IMR-90 (cell line): ENCODE results near the gene MAGI2. TPM values are rescaled to one million over a fixed set of nuclear protein-coding genes. Genes with fewer than 3 reads are reported as not detected.

Experiments
- ATAC-seq: fragments of 200-7000 bp; cut with Tn5 transposase; 2 replicates; pipeline ENCODE4 v1.9.1; 2020; ENCODE audit warnings: low read depth, mild to moderate bottlenecking, moderate library complexity
- BruUV-seq: library from RNA; stranded (reverse); fragments of 400-500 nt; replicated peaks from 2 replicates; lab custom pipeline; 2021; lab: Mats Ljungman, UMichigan
- CTCF ChIA-PET: fragments of 300-600 bp; formaldehyde crosslinking; extraction: SDS; loops from one replicate; lab custom pipeline; 2021; ENCODE audit warnings: antibody characterized with exemption; lab: Yijun Ruan, JAX
- POLR2A ChIA-PET: fragments of 300-600 bp; sonication (Branson Sonifier 250); formaldehyde crosslinking; loops from one replicate; lab custom pipeline; 2022; ENCODE audit warnings: antibody characterized with exemption; ENCODE audit not compliant: unreplicated experiment; lab: Charles Lee
- DNase-seq: peaks from one replicate; pipeline ENCODE4 v3.0.0; 2013
- H2AFZ ChIP-seq: replicated peaks from 2 replicates; pipeline ENCODE3; 2013; ENCODE audit warnings: low read length, mild to moderate bottlenecking; ENCODE audit not compliant: poor library complexity
- H2AK5ac ChIP-seq: 2 replicates; pipeline ENCODE4 v1.6.1; 2013; ENCODE audit warnings: low read depth, low read length, inconsistent platforms
- H2AK9ac ChIP-seq: replicated peaks from 2 replicates; pipeline ENCODE3; 2013; ENCODE audit warnings: mild to moderate bottlenecking, low read depth, low read length, moderate library complexity; ENCODE audit not compliant: poor library complexity
- H2BK120ac ChIP-seq: 2 replicates; pipeline ENCODE4 v1.6.1; 2013; ENCODE audit warnings: low read depth, low read length, inconsistent platforms
- H2BK15ac ChIP-seq: 3 replicates; pipeline ENCODE4 v1.6.1; 2013; ENCODE audit warnings: low read depth, low read length, inconsistent platforms
- H2BK20ac ChIP-seq: 2 replicates; pipeline ENCODE4 v1.6.1; 2013; ENCODE audit warnings: low read depth, mild to moderate bottlenecking, inconsistent platforms, low read length, moderate library complexity
- H2BK5ac ChIP-seq: 2 replicates; pipeline ENCODE4 v1.6.1; 2013; ENCODE audit warnings: mild to moderate bottlenecking, low read depth, low read length, inconsistent platforms; ENCODE audit not compliant: poor library complexity, severe bottlenecking
- H3K14ac ChIP-seq: replicated peaks from 2 replicates; pipeline ENCODE4 v1.6.1; 2013; ENCODE audit warnings: low read depth, low read length, inconsistent platforms
- H3K18ac ChIP-seq: 2 replicates; pipeline ENCODE4 v1.6.1; 2013; ENCODE audit warnings: low read depth, low read length, control low read depth
- H3K23ac ChIP-seq: 2 replicates; pipeline ENCODE4 v1.6.1; 2013; ENCODE audit warnings: low read depth, low read length, inconsistent platforms
- H3K27ac ChIP-seq: 2 replicates; pipeline ENCODE4 v1.5.1; 2013; ENCODE audit warnings: mild to moderate bottlenecking, control low read depth, low read length; ENCODE audit not compliant: insufficient read depth
- H3K27me3 ChIP-seq: 2 replicates; pipeline ENCODE4 v1.6.1; 2013; ENCODE audit warnings: low read length; ENCODE audit not compliant: control insufficient read depth, insufficient read depth
- H3K36me3 ChIP-seq: 2 replicates; pipeline ENCODE4 v1.6.1; 2013; ENCODE audit warnings: low read length, mixed read lengths; ENCODE audit not compliant: control insufficient read depth, insufficient read depth
- H3K4ac ChIP-seq: 2 replicates; pipeline ENCODE4 v1.6.1; 2013; ENCODE audit warnings: low read depth, low read length, inconsistent platforms
- H3K4me1 ChIP-seq: 2 replicates; pipeline ENCODE4 v1.6.1; 2013; ENCODE audit warnings: low read length, mixed read lengths; ENCODE audit not compliant: control insufficient read depth, insufficient read depth
- H3K4me2 ChIP-seq: 2 replicates; pipeline ENCODE4 v1.6.1; 2013; ENCODE audit warnings: low read depth, mild to moderate bottlenecking, control low read depth, low read length, moderate library complexity
- H3K4me3 ChIP-seq: 2 replicates; pipeline ENCODE4 v1.5.1; 2013; ENCODE audit warnings: low read depth, mild to moderate bottlenecking, control low read depth, low read length, moderate library complexity; ENCODE audit not compliant: insufficient read depth
- H3K56ac ChIP-seq: 2 replicates; pipeline ENCODE4 v1.6.1; 2013; ENCODE audit warnings: low read length, inconsistent platforms; ENCODE audit not compliant: insufficient read depth; ENCODE audit errors: extremely low read depth
- H3K79me1 ChIP-seq, 2 experiments: 2 replicates each; pipeline ENCODE4 v1.6.1; 2013; ENCODE audit warnings: low read length in 2 of 2, inconsistent platforms in 1 of 2, low read depth in 1 of 2
- H3K9ac ChIP-seq: 2 replicates; pipeline ENCODE4 v1.6.1; 2013; ENCODE audit warnings: low read depth, low read length, control low read depth
- H3K9me1 ChIP-seq: 2 replicates; pipeline ENCODE4 v1.6.1; 2013; ENCODE audit warnings: low read length, inconsistent platforms; ENCODE audit not compliant: insufficient read depth
- H3K9me3 ChIP-seq: 2 replicates; pipeline ENCODE4 v1.6.1; 2013; ENCODE audit warnings: low read length; ENCODE audit not compliant: control insufficient read depth, insufficient read depth
- H4K20me1 ChIP-seq: 2 replicates; pipeline ENCODE4 v1.6.1; 2013; ENCODE audit warnings: low read length, inconsistent platforms; ENCODE audit not compliant: insufficient read depth
- H4K5ac ChIP-seq: 2 replicates; pipeline ENCODE4 v1.6.1; 2013; ENCODE audit warnings: mild to moderate bottlenecking, low read depth, low read length, control low read depth
- H4K8ac ChIP-seq, 2 experiments: 2 replicates each; pipeline ENCODE4 v1.6.1; 2013; ENCODE audit warnings: low read depth in 2 of 2, low read length in 2 of 2, control low read depth in 1 of 2, inconsistent platforms in 1 of 2
- H4K91ac ChIP-seq: 2 replicates; pipeline ENCODE4 v1.6.1; 2013; ENCODE audit warnings: low read depth, low read length, inconsistent platforms; ENCODE audit not compliant: insufficient read depth
- BHLHE40 ChIP-seq: fragments of 150-350 bp; IDR thresholded peaks from 2 replicates; pipeline ENCODE4 v1.6.1; 2016; ENCODE audit warnings: mild to moderate bottlenecking, low read depth, low read length
- CEBPB ChIP-seq: IDR thresholded peaks from 2 replicates; pipeline ENCODE4 v1.6.1; 2012; ENCODE audit warnings: low read depth, low read length, improper control_type of control experiment
- CHD1 ChIP-seq: IDR thresholded peaks from 2 replicates; pipeline ENCODE4 v1.6.1; 2012; ENCODE audit warnings: low read depth, low read length, improper control_type of control experiment
- ELK1 ChIP-seq: fragments of 150-350 bp; IDR thresholded peaks from 2 replicates; pipeline ENCODE4 v1.6.1; 2016; ENCODE audit warnings: low read depth, mild to moderate bottlenecking, low read length, moderate library complexity, borderline replicate concordance
- FOS ChIP-seq: fragments of 150-350 bp; IDR thresholded peaks from 2 replicates; pipeline ENCODE4 v1.6.1; 2016; ENCODE audit warnings: low read depth, low read length
- MAFK ChIP-seq: IDR thresholded peaks from 2 replicates; pipeline ENCODE4 v1.6.1; 2012; ENCODE audit warnings: low read depth, low read length, improper control_type of control experiment
- MAZ ChIP-seq: IDR thresholded peaks from 2 replicates; pipeline ENCODE4 v1.6.1; 2012; ENCODE audit warnings: low read depth, mild to moderate bottlenecking, low read length, improper control_type of control experiment, moderate library complexity, borderline replicate concordance
- MXI1 ChIP-seq: IDR thresholded peaks from 2 replicates; pipeline ENCODE4 v1.6.1; 2012; ENCODE audit warnings: low read depth, mild to moderate bottlenecking, low read length, moderate library complexity, borderline replicate concordance
- NFE2L2 ChIP-seq: fragments of 150-350 bp; IDR thresholded peaks from 2 replicates; pipeline ENCODE4 v1.6.1; 2016; ENCODE audit warnings: low read depth, mild to moderate bottlenecking, low read length
- POLR2A ChIP-seq: IDR thresholded peaks from 2 replicates; pipeline ENCODE4 v1.6.1; 2012; ENCODE audit warnings: mild to moderate bottlenecking, low read depth, low read length
- RAD21 ChIP-seq: IDR thresholded peaks from 2 replicates; pipeline ENCODE4 v1.6.1; 2012; ENCODE audit warnings: low read length, improper control_type of control experiment
- RCOR1 ChIP-seq: IDR thresholded peaks from 2 replicates; pipeline ENCODE4 v1.6.1; 2012; ENCODE audit warnings: mild to moderate bottlenecking, low read length, improper control_type of control experiment; ENCODE audit not compliant: insufficient replicate concordance
- RFX5 ChIP-seq: IDR thresholded peaks from 2 replicates; pipeline ENCODE4 v1.8.0; 2012; ENCODE audit warnings: low read depth, mild to moderate bottlenecking, low read length, moderate library complexity
- SMC3 ChIP-seq: fragments of 150-350 bp; IDR thresholded peaks from 2 replicates; pipeline ENCODE4 v1.6.1; 2016; ENCODE audit warnings: low read depth, mild to moderate bottlenecking, antibody characterized with exemption, low read length, moderate library complexity
- USF2 ChIP-seq: fragments of 150-350 bp; IDR thresholded peaks from 2 replicates; pipeline ENCODE4 v1.6.1; 2017; ENCODE audit warnings: mild to moderate bottlenecking, antibody characterized with exemption, low read length, low read depth
- WGBS, 2 experiments: methylation state at CpG; one replicate each; pipeline versions ENCODE4 v1.1.5 to v1.1.7; 2013; ENCODE audit warnings: missing lambda C conversion rate in 2 of 2; ENCODE audit not compliant: insufficient read length in 1 of 2; ENCODE audit errors: extremely low coverage in 2 of 2; 5-methylcytosine and 5-hydroxymethylcytosine counted together
- dilution Hi-C: fragments of 300-500 bp; cut with HindIII; formaldehyde crosslinking; loops from one replicate; pipeline ENCODE4 v1.14.3; 2018; ENCODE audit warnings: low sequenced_read_pairs; ENCODE audit not compliant: unreplicated experiment
- in situ Hi-C: fragments of 300-500 bp; cut with MboI; formaldehyde crosslinking; loops from 3 replicates; pipeline ENCODE4 v1.14.3; 2019; ENCODE audit warnings: low sequenced_read_pairs, inconsistent platforms, mixed read lengths
- intact Hi-C: fragments of 100-400 bp; cut with micrococcal nuclease; formaldehyde crosslinking; loops from 2 replicates; pipeline ENCODE4 v1.10.0; 2022
- polyA plus RNA-seq, 3 experiments: library from polyadenylated mRNA; depleted of rRNA; stranded (reverse); fragments of >200 nt; gene quantifications; 2 replicates each; pipeline ENCODE4 v1.2.3, GENCODE V29; 2012; ENCODE audit warnings: low replicate concordance in 1 of 3
- total RNA-seq: library from RNA; depleted of rRNA; stranded (reverse); fragments of >200 nt; gene quantifications from 2 replicates; pipeline ENCODE4 v1.2.3, GENCODE V29; 2012
- TF ChIP-seq, protein P1 (sequence below): conservative IDR thresholded peaks from 2 replicates; pipeline ENCODE4 v1.5.1; 2012; ENCODE audit warnings: mild to moderate bottlenecking, low read depth, low read length, improper control_type of control experiment

Gene MAGI2
- total and polyA plus RNA-seq, 2 of the 4 experiments (the other 2 are of a cell fraction) = 2.5 to 17.9 TPM

DNA sequence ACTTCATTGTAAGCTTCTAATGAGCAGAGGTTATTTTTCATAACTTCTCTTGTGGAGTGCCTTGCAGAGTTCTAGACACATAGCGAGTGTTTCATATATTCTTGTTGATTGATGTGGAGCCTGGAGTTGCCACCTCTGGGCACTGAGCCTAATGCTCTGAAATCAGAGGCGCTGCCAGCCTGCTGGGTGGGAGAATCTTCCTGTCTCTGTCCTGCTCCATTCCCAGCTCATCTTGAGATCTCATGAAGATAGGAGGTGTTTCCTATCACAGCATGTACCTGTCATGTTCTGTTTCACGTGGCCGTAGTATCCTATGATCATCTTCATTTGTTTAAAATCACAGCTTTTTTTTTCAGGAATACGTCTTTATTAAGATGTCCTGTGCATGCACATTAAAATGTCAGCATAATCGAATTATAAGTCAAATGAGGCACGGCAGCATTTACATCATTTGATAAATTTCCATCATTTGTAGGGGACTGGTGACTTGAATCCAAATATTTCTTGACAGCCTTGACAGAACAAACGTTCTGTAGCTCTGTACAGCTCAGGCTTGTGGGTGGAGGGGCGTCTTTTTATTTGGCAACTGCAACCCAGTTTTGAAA is 1261.9 kb downstream of the MAGI2 start:
- Histone ChIP-seq H2BK15ac (no peak overlapping the region), H4K20me1 (no peaks in the 10 kb centered on the region), H3K14ac (no peak overlapping the region), H2AFZ (no peak overlapping the region), H3K4me1 (0 out of 2 replicates have a peak, but pooled peaks cover 1% of the 10 kb centered on the region), H2AK5ac (no peak overlapping the region), H3K9me1 (no peaks in the 10 kb centered on the region), H3K9me3 (no peaks in the 10 kb centered on the region), H3K27me3 (no peaks in the 10 kb centered on the region), H2BK5ac (no peak overlapping the region), H4K8ac (no peak overlapping the region), H2BK120ac (no peak overlapping the region), H2AK9ac (no peak overlapping the region), H4K5ac (no peak overlapping the region), H3K79me1 (no peaks in the 10 kb centered on the region), H3K27ac (no peak overlapping the region), H3K18ac (no peak overlapping the region), H3K4me2 (no peak overlapping the region), H4K91ac (no peak overlapping the region), H3K4me3 (no peak overlapping the region), H3K36me3 (no peaks in the 10 kb centered on the region), H3K9ac (no peak overlapping the region), H3K4ac (no peak overlapping the region), H3K23ac (no peak overlapping the region), H2BK20ac (no peak overlapping the region), H3K56ac (no peak overlapping the region)
- no peak for ATAC-seq
- in situ Hi-C loops (no loop called here), intact Hi-C loops (no loop called here), dilution Hi-C loops (no loop called here)
- DNase-seq = no peak
- WGBS, 2 experiments = 60% methylated on average over 1 of the region's 9 CpGs; no CpG with 5 or more reads in 1 of the 2 experiments
- CTCF ChIA-PET = no interaction called here
- POLR2A ChIA-PET = no interaction called here
- TF ChIP-seq BHLHE40 (no peak), MXI1 (no peak), SMC3 (no peak), CEBPB (no peak), ELK1 (no peak), RCOR1 (no peak), CHD1 (no peak), POLR2A (no peak), MAZ (no peak), RAD21 (no peak), NFE2L2 (no peak), RFX5 (no peak), FOS (no peak), USF2 (no peak), MAFK (no peak)
- TF ChIP-seq, protein P1, sequence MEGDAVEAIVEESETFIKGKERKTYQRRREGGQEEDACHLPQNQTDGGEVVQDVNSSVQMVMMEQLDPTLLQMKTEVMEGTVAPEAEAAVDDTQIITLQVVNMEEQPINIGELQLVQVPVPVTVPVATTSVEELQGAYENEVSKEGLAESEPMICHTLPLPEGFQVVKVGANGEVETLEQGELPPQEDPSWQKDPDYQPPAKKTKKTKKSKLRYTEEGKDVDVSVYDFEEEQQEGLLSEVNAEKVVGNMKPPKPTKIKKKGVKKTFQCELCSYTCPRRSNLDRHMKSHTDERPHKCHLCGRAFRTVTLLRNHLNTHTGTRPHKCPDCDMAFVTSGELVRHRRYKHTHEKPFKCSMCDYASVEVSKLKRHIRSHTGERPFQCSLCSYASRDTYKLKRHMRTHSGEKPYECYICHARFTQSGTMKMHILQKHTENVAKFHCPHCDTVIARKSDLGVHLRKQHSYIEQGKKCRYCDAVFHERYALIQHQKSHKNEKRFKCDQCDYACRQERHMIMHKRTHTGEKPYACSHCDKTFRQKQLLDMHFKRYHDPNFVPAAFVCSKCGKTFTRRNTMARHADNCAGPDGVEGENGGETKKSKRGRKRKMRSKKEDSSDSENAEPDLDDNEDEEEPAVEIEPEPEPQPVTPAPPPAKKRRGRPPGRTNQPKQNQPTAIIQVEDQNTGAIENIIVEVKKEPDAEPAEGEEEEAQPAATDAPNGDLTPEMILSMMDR = no peak
- BruUV-seq = no TSS peak
